Thyroid gland (tissue), 4 donors: ENCODE data around the gene FOXP1. TPM values are rescaled to one million over a fixed set of nuclear protein-coding genes. Genes with fewer than 3 reads are reported as not detected.

ENCODE experiments used
- DNase-seq, 2 donors: peaks; one replicate each; pipeline ENCODE4 v3.0.0-alpha.2; 2019
- H3K27ac ChIP-seq, 3 donors: fragments of 200-600 bp; sonication (generic); 1 replicate in 2 of 3; 2 replicates in 1 of 3; pipeline ENCODE4 v1.5.1; 2016 to 2019; ENCODE audit warnings: mild to moderate bottlenecking in 1 of 3, moderate library complexity in 1 of 3
- H3K27me3 ChIP-seq: fragments of 200-600 bp; sonication (generic); one replicate; pipeline ENCODE4 v1.5.1; 2019
- H3K36me3 ChIP-seq, 2 donors: fragments of 200-600 bp; sonication (generic); one replicate each; pipeline ENCODE4 v1.5.1; 2016 to 2019
- H3K4me1 ChIP-seq, 2 donors: fragments of 200-600 bp; sonication (generic); one replicate each; pipeline ENCODE4 v1.5.1; 2017 to 2019
- H3K4me3 ChIP-seq, 3 donors: fragments of 200-600 bp; sonication (generic); replicated peaks in 1 of 3; 1 replicate in 2 of 3; 2 replicates in 1 of 3; pipeline ENCODE4 v1.5.1; 2016; ENCODE audit warnings: mild to moderate bottlenecking in 1 of 3
- H3K9me3 ChIP-seq: fragments of 200-600 bp; sonication (generic); one replicate; pipeline ENCODE4 v1.5.1; 2017
- POLR2A ChIP-seq, 2 donors: fragments of 450-650 bp; IDR thresholded peaks; one replicate each; pipeline ENCODE4 v1.6.1; 2017; ENCODE audit warnings: antibody characterized with exemption in 2 of 2, mild to moderate bottlenecking in 2 of 2, moderate library complexity in 1 of 2
- WGBS, 2 donors: methylation state at CpG; one replicate each; pipeline ENCODE4 v1.1.5; 2017; 5-methylcytosine and 5-hydroxymethylcytosine counted together
- intact Hi-C: fragments of 100-400 bp; cut with DNase I; formaldehyde crosslinking; loops from one replicate; pipeline ENCODE4 v1.15.1; 2023
- total RNA-seq, 4 donors: library from RNA; depleted of rRNA; stranded (reverse); fragments of >200 nt; gene quantifications; one replicate each; pipeline ENCODE4 v1.2.3, GENCODE V29; 2016
- TF ChIP-seq, protein P1 (sequence below), 6 experiments: fragments of 200-600 bp in 3 of 6; fragments of 450-650 bp in 3 of 6; sonication (generic) in 3 of 6; IDR thresholded peaks; one replicate each; pipeline ENCODE4 v1.5.1; 2016 to 2019; ENCODE audit warnings: antibody characterized with exemption in 6 of 6, mild to moderate bottlenecking in 2 of 6, inconsistent platforms in 1 of 6, moderate library complexity in 1 of 6

Gene FOXP1
- total RNA-seq, 4 donors from 2014 or later = 111 to 187 (median 141) TPM

DNA sequence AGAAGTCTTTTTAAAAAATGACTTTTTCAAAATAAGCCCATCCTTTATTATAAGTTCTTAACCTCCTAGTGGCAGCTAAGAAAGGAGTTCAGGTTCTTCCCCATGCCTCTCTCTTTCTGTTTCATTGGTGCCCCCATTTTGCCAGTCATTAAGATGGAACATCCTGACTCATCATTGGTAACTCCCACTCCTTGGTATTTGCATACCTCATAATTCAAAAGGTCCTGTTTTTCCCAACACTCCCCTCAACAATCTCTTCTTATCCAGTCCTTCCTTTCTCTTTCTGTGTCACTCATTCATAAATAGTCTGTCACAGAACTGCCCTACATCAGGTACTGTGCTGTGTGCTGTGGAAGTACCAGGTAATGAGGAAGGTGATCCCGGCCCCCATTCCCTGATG, 394.0 kb downstream of the FOXP1 start:
- Histone ChIP-seq H3K27me3 (no peaks in the 10 kb centered on the region), H3K4me3 (no peak overlapping the region), H3K36me3 (no peaks in the 10 kb centered on the region), H3K9me3 (no peaks in the 10 kb centered on the region), H3K27ac (no peak overlapping the region), H3K4me1 (peaks cover 8 to 10% of the 10 kb centered on the region in 2 donors)
- TF ChIP-seq, protein P1, sequence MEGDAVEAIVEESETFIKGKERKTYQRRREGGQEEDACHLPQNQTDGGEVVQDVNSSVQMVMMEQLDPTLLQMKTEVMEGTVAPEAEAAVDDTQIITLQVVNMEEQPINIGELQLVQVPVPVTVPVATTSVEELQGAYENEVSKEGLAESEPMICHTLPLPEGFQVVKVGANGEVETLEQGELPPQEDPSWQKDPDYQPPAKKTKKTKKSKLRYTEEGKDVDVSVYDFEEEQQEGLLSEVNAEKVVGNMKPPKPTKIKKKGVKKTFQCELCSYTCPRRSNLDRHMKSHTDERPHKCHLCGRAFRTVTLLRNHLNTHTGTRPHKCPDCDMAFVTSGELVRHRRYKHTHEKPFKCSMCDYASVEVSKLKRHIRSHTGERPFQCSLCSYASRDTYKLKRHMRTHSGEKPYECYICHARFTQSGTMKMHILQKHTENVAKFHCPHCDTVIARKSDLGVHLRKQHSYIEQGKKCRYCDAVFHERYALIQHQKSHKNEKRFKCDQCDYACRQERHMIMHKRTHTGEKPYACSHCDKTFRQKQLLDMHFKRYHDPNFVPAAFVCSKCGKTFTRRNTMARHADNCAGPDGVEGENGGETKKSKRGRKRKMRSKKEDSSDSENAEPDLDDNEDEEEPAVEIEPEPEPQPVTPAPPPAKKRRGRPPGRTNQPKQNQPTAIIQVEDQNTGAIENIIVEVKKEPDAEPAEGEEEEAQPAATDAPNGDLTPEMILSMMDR (IDR thresholded peaks at IDR 0.05) = no peak
- no peak for TF ChIP-seq POLR2A (IDR thresholded peaks at IDR 0.05)
- intact Hi-C loops = no loop called here
- 94 to 100% methylated on average over 1 of the region's 1 CpG for WGBS, 2 donors
- DNase-seq = no peak

DNA sequence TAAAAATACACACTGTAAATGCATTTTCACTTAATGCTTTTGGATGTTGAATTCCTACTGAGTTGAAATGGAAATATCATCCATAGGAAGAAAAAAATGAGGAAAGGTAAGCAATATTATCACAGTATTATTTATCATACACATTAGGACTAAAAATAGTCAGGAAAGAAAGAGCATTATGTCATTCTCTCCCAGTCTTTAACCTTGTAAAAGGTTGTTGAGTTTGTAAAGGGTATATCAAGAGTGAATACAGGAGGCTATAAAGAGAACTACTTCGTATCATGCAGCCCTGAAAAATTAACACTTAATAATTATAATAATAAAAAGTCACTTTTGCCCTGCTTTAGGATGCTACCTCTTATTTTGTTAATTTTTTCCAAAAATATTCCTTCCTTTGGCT, 395.8 kb downstream of the FOXP1 start:
- peaks cover 8 to 10% of the 10 kb centered on the region in 2 donors for H3K4me1 ChIP-seq
- DNase-seq = no peak
- H3K27ac ChIP-seq = no peak overlapping the region
- TF ChIP-seq, protein P1 (IDR thresholded peaks at IDR 0.05) = no peak
- TF ChIP-seq POLR2A (IDR thresholded peaks at IDR 0.05) = no peak
- intact Hi-C loops = no loop called here
- no peaks in the 10 kb centered on the region for H3K9me3 ChIP-seq
- no peaks in the 10 kb centered on the region for H3K27me3 ChIP-seq
- H3K4me3 ChIP-seq = no peak overlapping the region
- H3K36me3 ChIP-seq = no peaks in the 10 kb centered on the region
- WGBS, 2 donors = 96 to 99% methylated on average over 1 of the region's 1 CpG

DNA sequence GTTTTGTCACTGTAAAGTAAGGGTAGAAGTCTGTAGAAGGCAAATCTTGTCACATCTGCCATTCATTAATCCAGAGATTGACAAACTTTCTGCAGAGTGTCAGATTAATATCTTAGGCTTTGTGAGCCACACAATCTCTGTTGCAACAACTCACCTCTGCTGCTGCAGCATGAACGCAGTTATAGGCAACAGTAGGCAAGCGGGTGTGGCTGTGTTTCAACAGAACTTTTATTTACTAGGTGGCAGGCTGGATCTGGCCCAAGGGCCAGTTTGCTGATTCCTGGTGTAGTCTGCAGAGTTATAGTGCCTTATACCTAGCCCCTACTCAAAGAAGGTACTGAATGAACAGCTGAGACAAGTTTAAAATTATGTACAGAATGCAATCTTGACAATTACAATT, 396.7 kb downstream of the FOXP1 start:
- WGBS, 2 donors = 85 to 90% methylated on average over 2 of the region's 2 CpGs
- Histone ChIP-seq H3K9me3 (no peaks in the 10 kb centered on the region), H3K36me3 (no peaks in the 10 kb centered on the region), H3K4me3 (no peak overlapping the region), H3K27me3 (no peaks in the 10 kb centered on the region), H3K4me1 (peaks cover 7 to 9% of the 10 kb centered on the region in 2 donors), H3K27ac (no peak overlapping the region)
- DNase-seq = no peak
- intact Hi-C loops = no loop called here
- TF ChIP-seq POLR2A (IDR thresholded peaks at IDR 0.05) = no peak
- TF ChIP-seq, protein P1 (IDR thresholded peaks at IDR 0.05) = no peak

DNA sequence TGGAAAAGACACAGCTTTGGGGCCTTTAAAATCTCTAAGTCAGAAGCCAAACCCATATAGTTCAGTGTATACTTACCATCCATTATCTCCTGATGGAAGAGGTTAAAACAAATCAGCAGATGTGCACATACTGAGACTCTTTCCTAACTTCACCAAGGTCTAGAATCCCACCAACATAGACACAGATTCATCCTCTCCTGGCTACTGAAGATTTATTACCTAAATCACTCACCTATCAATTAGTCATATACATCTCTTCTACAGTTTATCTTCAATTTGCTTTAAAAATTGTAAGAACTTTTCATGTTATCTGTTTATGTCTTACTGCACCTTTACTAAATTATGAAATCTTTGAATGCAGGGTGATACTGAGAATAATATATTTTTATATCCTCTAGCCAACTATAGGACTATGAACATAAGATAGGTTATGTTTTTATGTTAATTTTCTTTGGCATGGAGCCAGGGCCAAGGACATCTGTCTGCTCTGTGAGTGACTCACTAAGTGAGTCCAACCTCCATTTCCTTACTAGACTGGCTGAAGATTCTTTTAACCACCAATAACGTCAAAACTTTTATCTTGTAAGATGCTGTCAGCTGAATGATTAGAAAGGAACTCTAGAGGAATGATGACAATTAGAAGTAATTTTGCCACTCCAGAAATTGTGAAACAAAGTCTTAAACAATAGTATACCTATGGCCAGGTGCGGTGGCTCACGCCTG, 397.6 kb downstream of the FOXP1 start:
- no peak overlapping the region for H3K4me3 ChIP-seq
- WGBS, 2 donors = 84 to 91% methylated on average over 3 of the region's 3 CpGs
- no peaks in the 10 kb centered on the region for H3K9me3 ChIP-seq
- no peak for DNase-seq
- intact Hi-C loops = no loop called here
- H3K27ac ChIP-seq = no peak overlapping the region
- no peaks in the 10 kb centered on the region for H3K27me3 ChIP-seq
- H3K4me1 ChIP-seq = peaks cover 0 to under 1% of the 10 kb centered on the region in 2 donors
- no peaks in the 10 kb centered on the region for H3K36me3 ChIP-seq
- no peak for TF ChIP-seq POLR2A (IDR thresholded peaks at IDR 0.05)
- TF ChIP-seq, protein P1 (IDR thresholded peaks at IDR 0.05) = no peak

DNA sequence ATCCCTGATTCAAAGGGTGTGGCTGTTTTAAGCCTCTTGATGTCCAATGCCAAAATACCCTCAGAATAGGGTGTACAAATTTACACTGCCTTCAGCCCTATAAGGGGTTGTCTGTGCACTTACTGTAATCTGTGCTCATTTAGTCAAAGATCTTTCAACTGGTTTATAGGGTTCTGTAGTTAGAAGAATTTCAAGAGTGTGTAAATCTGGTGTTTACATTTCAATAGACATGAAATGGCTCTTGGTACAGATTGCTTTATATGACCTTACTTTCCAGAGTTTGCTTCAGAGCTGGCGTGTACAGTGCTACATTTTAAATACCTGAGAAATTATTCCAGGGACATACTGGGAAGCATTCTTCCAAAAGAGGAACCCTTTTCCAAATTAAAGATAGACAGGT, 399.3 kb downstream of the FOXP1 start:
- DNase-seq = no peak
- intact Hi-C loops = no loop called here
- 92 to 97% methylated on average over 1 of the region's 1 CpG for WGBS, 2 donors
- Histone ChIP-seq H3K4me1 (peaks cover 10 to 13% of the 10 kb centered on the region in 2 donors), H3K4me3 (no peak overlapping the region), H3K36me3 (no peaks in the 10 kb centered on the region), H3K27ac (no peak overlapping the region), H3K27me3 (no peaks in the 10 kb centered on the region), H3K9me3 (no peaks in the 10 kb centered on the region)
- TF ChIP-seq POLR2A (IDR thresholded peaks at IDR 0.05) = no peak
- TF ChIP-seq, protein P1 (IDR thresholded peaks at IDR 0.05) = no peak
